Measurements from ENCODE around the gene PRKAG2.

- TF ChIP-seq CTCF (IDR thresholded peaks at IDR 0.05) (no peak), POLR2A (IDR thresholded peaks at IDR 0.05) (no peak)
Observed at GRCh38 chr7:151690606-151691005, 186.3 kb downstream of the PRKAG2 start.

Measured in transverse colon (tissue), 3 donors.